SK-N-SH (cell line): ENCODE data around the gene LARP6. TPM values are rescaled to one million over a fixed set of nuclear protein-coding genes. Genes with fewer than 3 reads are reported as not detected.

Experiments used
- CTCF ChIA-PET: fragments of 300-600, 350-600 bp; formaldehyde crosslinking; extraction: SDS; loops from one replicate; lab custom pipeline; 2021; lab: Yijun Ruan, JAX
- POLR2A ChIA-PET: fragments of 350-600 bp; sonication (Branson Sonifier 250); formaldehyde crosslinking; extraction: SDS; loops from one replicate; lab custom pipeline; 2020; ENCODE audit warnings: antibody characterized with exemption, inconsistent platforms; lab: Yijun Ruan, JAX
- DNase-seq: peaks from one replicate; pipeline ENCODE4 v3.0.0; 2012
- H2AFZ ChIP-seq: fragments of 200-600 bp; sonication (generic); 2 replicates; pipeline ENCODE4 v1.8.1; 2016; ENCODE audit warnings: antibody characterized with exemption, mild to moderate bottlenecking, low read depth
- H3F3A ChIP-seq: fragments of 200-600 bp; sonication (generic); replicated peaks from 2 replicates; pipeline ENCODE3; 2016; ENCODE audit warnings: antibody characterized with exemption, mild to moderate bottlenecking; ENCODE audit not compliant: insufficient read depth
- H3K27ac ChIP-seq, 2 experiments: fragments of 200-500 bp in 1 of 2; fragments of 200-600 bp in 1 of 2; sonication (Bioruptor generic) in 1 of 2; sonication (generic), shearing (Covaris generic) in 1 of 2; 2 replicates each; pipeline versions ENCODE4 v1.5.1 to v1.6.1; 2014 to 2016; ENCODE audit warnings: low read depth in 2 of 2, inconsistent platforms in 1 of 2, low read length in 1 of 2, mild to moderate bottlenecking in 1 of 2, mixed read lengths in 1 of 2
- H3K27me3 ChIP-seq: fragments of 200-600 bp; sonication (generic), shearing (Covaris generic); 2 replicates; pipeline ENCODE4 v1.6.1; 2016; ENCODE audit warnings: mixed run types; ENCODE audit not compliant: insufficient read depth
- H3K36me3 ChIP-seq, 2 experiments: fragments of 200-500 bp in 1 of 2; fragments of 200-600 bp in 1 of 2; sonication (Bioruptor generic) in 1 of 2; sonication (generic) in 1 of 2; replicated peaks in 1 of 2; 2 replicates each; pipeline versions ENCODE3 to v1.5.1; 2014 to 2016; ENCODE audit warnings: low read length in 1 of 2, mild to moderate bottlenecking in 1 of 2; ENCODE audit not compliant: insufficient read depth in 2 of 2, control insufficient read depth in 1 of 2
- H3K4me1 ChIP-seq, 2 experiments: fragments of 200-500 bp in 1 of 2; fragments of 200-600 bp in 1 of 2; sonication (Bioruptor generic) in 1 of 2; sonication (generic), shearing (Covaris generic) in 1 of 2; 2 replicates each; pipeline versions ENCODE4 v1.5.1 to v1.6.1; 2014 to 2016; ENCODE audit warnings: low read depth in 1 of 2, low read length in 1 of 2, mixed run types in 1 of 2; ENCODE audit not compliant: insufficient read depth in 2 of 2, control insufficient read depth in 1 of 2
- H3K4me2 ChIP-seq: fragments of 200-600 bp; sonication (generic), shearing (Covaris generic); 2 replicates; pipeline ENCODE4 v1.6.1; 2017; ENCODE audit warnings: mixed run types
- H3K4me3 ChIP-seq, 2 experiments: fragments of 200-500 bp in 1 of 2; fragments of 200-600 bp in 1 of 2; sonication (Bioruptor generic) in 1 of 2; sonication (generic), shearing (Covaris generic) in 1 of 2; 2 replicates each; pipeline versions ENCODE4 v1.5.1 to v1.8.1; 2014 to 2016; ENCODE audit warnings: low read depth in 2 of 2, inconsistent platforms in 1 of 2, low read length in 1 of 2, mild to moderate bottlenecking in 1 of 2, mixed read lengths in 1 of 2, moderate library complexity in 1 of 2
- H3K79me2 ChIP-seq: fragments of 200-600 bp; sonication (generic); 2 replicates; pipeline ENCODE4 v1.8.1; 2017; ENCODE audit warnings: mild to moderate bottlenecking; ENCODE audit not compliant: insufficient read depth
- H3K9ac ChIP-seq: fragments of 200-600 bp; sonication (generic); 2 replicates; pipeline ENCODE4 v1.6.1; 2017; ENCODE audit warnings: mixed run types
- H3K9me2 ChIP-seq: fragments of 200-600 bp; sonication (generic); 2 replicates; pipeline ENCODE4 v1.6.1; 2017; ENCODE audit warnings: mixed run types
- H3K9me3 ChIP-seq: fragments of 200-600 bp; sonication (generic); 2 replicates; pipeline ENCODE4 v1.6.1; 2017; ENCODE audit warnings: mixed run types, mild to moderate bottlenecking, moderate library complexity
- H4K20me1 ChIP-seq: fragments of 200-600 bp; sonication (generic); 2 replicates; pipeline ENCODE4 v1.6.1; 2017; ENCODE audit warnings: mild to moderate bottlenecking, mixed run types; ENCODE audit not compliant: insufficient read depth
- CHD2 ChIP-seq: fragments of 150-350 bp; IDR thresholded peaks from 2 replicates; pipeline ENCODE4 v1.6.1; 2018; ENCODE audit warnings: low read length; ENCODE audit not compliant: partially characterized antibody
- EP300 ChIP-seq, 2 experiments: IDR thresholded peaks; 2 replicates each; pipeline versions ENCODE4 v1.4.0 to v1.6.1; 2012; ENCODE audit warnings: borderline replicate concordance in 1 of 2, low read depth in 1 of 2, low read length in 1 of 2
- FOSL2 ChIP-seq: IDR thresholded peaks from 2 replicates; pipeline ENCODE4 v1.4.0; 2012; ENCODE audit warnings: low read depth, mild to moderate bottlenecking, moderate library complexity, borderline replicate concordance
- FOXM1 ChIP-seq: IDR thresholded peaks from 2 replicates; pipeline ENCODE4 v1.4.0; 2012; ENCODE audit warnings: low read depth, mild to moderate bottlenecking
- GABPA ChIP-seq: IDR thresholded peaks from 2 replicates; pipeline ENCODE4 v1.4.0; 2012; ENCODE audit warnings: low read depth, mild to moderate bottlenecking
- GATA2 ChIP-seq: sonication (generic); formaldehyde crosslinking; IDR thresholded peaks from 2 replicates; pipeline ENCODE4 v1.5.0; 2020; ENCODE audit warnings: mild to moderate bottlenecking, missing genetic modification reagents
- JUND ChIP-seq: IDR thresholded peaks from 2 replicates; pipeline ENCODE4 v1.4.0; 2012
- MEF2A ChIP-seq: IDR thresholded peaks from 2 replicates; pipeline ENCODE4 v1.4.0; 2012; ENCODE audit warnings: low read depth, borderline replicate concordance
- NFIC ChIP-seq: IDR thresholded peaks from 2 replicates; pipeline ENCODE4 v1.4.0; 2012; ENCODE audit warnings: borderline replicate concordance
- POLR2AphosphoS5 ChIP-seq: IDR thresholded peaks from 2 replicates; pipeline ENCODE4 v1.6.1; 2012; ENCODE audit warnings: low read depth, low read length
- RAD21 ChIP-seq: IDR thresholded peaks from 2 replicates; pipeline ENCODE4 v1.6.1; 2012; ENCODE audit warnings: mild to moderate bottlenecking, low read length
- RXRA ChIP-seq: IDR thresholded peaks from 2 replicates; pipeline ENCODE4 v1.4.0; 2012; ENCODE audit warnings: low read depth, mild to moderate bottlenecking, borderline replicate concordance
- SIN3A ChIP-seq: IDR thresholded peaks from 2 replicates; pipeline ENCODE4 v1.6.1; 2012; ENCODE audit warnings: low read depth, mild to moderate bottlenecking, low read length, moderate library complexity, borderline replicate concordance
- TAF1 ChIP-seq: IDR thresholded peaks from 2 replicates; pipeline ENCODE4 v1.6.1; 2012; ENCODE audit warnings: low read depth, mild to moderate bottlenecking, low read length, moderate library complexity, borderline replicate concordance
- TCF12 ChIP-seq: IDR thresholded peaks from 2 replicates; pipeline ENCODE4 v1.4.0; 2012
- TEAD4 ChIP-seq: IDR thresholded peaks from 2 replicates; pipeline ENCODE4 v1.4.0; 2012; ENCODE audit warnings: mild to moderate bottlenecking, borderline replicate concordance; ENCODE audit not compliant: insufficient read depth
- YY1 ChIP-seq: IDR thresholded peaks from 2 replicates; pipeline ENCODE4 v1.4.0; 2012; ENCODE audit warnings: low read depth, mild to moderate bottlenecking
- WGBS: methylation state at CpG from one replicate; pipeline ENCODE4 v1.1.6; 2017; ENCODE audit warnings: low lambda C conversion rate; 5-methylcytosine and 5-hydroxymethylcytosine counted together
- polyA plus RNA-seq, 3 experiments: library from polyadenylated mRNA; depleted of rRNA; stranded (reverse); fragments of >200 nt; gene quantifications; 2 replicates each; pipeline ENCODE4 v1.2.3, GENCODE V29; 2012
- TF ChIP-seq, protein P1 (sequence below): fragments of 150-350 bp; IDR thresholded peaks from 2 replicates; pipeline ENCODE4 v1.6.1; 2016; ENCODE audit warnings: mild to moderate bottlenecking, low read depth, low read length
- TF ChIP-seq, protein P2 (sequence below): IDR thresholded peaks from 2 replicates; pipeline ENCODE4 v1.4.0; 2012; ENCODE audit warnings: low read depth, borderline replicate concordance
- TF ChIP-seq, protein P3 (sequence below): IDR thresholded peaks from 2 replicates; pipeline ENCODE4 v1.4.0; 2012; ENCODE audit warnings: low read depth
- TF ChIP-seq, protein P4 (sequence below): fragments of 150-350 bp; IDR thresholded peaks from 2 replicates; pipeline ENCODE4 v1.6.1; 2017; ENCODE audit warnings: antibody characterized with exemption, low read length, low read depth, borderline replicate concordance
- TF ChIP-seq, protein P5 (sequence below): IDR thresholded peaks from 2 replicates; pipeline ENCODE4; 2012

The LARP6 gene
- polyA plus RNA-seq, 1 of the 3 experiments (the other 2 are of a cell fraction): 236 TPM

DNA sequence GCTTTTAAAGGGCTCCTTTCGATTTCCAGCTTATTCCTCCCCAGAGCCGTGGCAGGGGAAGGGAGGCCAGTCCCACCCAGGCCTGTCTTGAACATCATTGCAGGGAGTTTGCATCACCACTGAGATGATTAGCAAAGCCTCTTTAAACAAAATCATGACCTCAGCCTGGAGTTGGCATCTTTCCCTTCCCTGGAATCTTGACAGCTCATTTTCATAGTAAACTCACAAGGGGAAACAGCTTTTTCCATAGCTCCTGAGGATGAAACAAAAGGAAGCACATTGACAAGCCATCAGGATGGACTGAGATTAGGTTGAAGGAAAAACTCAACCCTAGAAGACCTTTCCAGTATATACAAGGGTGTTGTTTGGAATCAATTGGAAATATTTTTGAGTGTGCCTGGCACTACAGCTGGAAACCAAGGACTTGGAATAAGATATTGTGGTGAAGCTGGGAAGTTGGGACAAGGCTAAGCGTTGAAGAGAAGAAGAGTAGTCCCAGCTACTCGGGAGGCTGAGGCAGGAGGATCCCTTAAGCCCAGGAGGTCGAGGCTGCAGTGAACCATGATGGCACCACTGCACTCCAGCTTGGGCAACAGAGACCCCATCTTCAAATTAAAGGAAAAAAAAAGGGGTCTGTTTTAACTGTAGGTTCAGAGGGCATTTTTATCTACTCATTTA, 3.1 kb upstream of the LARP6 start:
- TF ChIP-seq NFIC: peak; percentile 91
- no peak for TF ChIP-seq GATA2 (CRISPR knock-in tag)
- TF ChIP-seq SIN3A: peak; percentile 72; the same call in 1 of the 2 replicates
- TF ChIP-seq JUND: peak; percentile 69
- TF ChIP-seq TCF12: peak; percentile 73
- TF ChIP-seq TEAD4: 0 out of 2 replicates have a peak, but pooled peaks have one; percentile 56
- TF ChIP-seq GABPA: no peak
- TF ChIP-seq, protein P1, sequence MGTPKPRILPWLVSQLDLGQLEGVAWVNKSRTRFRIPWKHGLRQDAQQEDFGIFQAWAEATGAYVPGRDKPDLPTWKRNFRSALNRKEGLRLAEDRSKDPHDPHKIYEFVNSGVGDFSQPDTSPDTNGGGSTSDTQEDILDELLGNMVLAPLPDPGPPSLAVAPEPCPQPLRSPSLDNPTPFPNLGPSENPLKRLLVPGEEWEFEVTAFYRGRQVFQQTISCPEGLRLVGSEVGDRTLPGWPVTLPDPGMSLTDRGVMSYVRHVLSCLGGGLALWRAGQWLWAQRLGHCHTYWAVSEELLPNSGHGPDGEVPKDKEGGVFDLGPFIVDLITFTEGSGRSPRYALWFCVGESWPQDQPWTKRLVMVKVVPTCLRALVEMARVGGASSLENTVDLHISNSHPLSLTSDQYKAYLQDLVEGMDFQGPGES: no peak
- 0 out of 2 replicates have a peak, but pooled peaks have one; percentile 53 for TF ChIP-seq TAF1
- TF ChIP-seq FOSL2: peak; percentile 66; the same call in 1 of the 2 replicates
- no peak for TF ChIP-seq YY1
- peak in 1 of 2 experiments; percentile 71; a peak in 1 of 4 replicates for TF ChIP-seq EP300 (IDR thresholded peaks at IDR 0.05; ENCODE audit: borderline replicate concordance in 1 of 2, low read depth in 1 of 2, low read length in 1 of 2)
- no peak for TF ChIP-seq RAD21
- TF ChIP-seq, protein P2, sequence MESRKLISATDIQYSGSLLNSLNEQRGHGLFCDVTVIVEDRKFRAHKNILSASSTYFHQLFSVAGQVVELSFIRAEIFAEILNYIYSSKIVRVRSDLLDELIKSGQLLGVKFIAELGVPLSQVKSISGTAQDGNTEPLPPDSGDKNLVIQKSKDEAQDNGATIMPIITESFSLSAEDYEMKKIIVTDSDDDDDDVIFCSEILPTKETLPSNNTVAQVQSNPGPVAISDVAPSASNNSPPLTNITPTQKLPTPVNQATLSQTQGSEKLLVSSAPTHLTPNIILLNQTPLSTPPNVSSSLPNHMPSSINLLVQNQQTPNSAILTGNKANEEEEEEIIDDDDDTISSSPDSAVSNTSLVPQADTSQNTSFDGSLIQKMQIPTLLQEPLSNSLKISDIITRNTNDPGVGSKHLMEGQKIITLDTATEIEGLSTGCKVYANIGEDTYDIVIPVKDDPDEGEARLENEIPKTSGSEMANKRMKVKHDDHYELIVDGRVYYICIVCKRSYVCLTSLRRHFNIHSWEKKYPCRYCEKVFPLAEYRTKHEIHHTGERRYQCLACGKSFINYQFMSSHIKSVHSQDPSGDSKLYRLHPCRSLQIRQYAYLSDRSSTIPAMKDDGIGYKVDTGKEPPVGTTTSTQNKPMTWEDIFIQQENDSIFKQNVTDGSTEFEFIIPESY: 0 out of 2 replicates have a peak, but pooled peaks have one; percentile 34
- TF ChIP-seq POLR2AphosphoS5: peak; percentile 59; the same call in 1 of the 2 replicates
- TF ChIP-seq RXRA: peak; percentile 65; the same call in 1 of the 2 replicates
- TF ChIP-seq, protein P3, sequence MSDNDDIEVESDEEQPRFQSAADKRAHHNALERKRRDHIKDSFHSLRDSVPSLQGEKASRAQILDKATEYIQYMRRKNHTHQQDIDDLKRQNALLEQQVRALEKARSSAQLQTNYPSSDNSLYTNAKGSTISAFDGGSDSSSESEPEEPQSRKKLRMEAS: peak; percentile 62
- peak; percentile 77; the same call in 1 of the 2 replicates for TF ChIP-seq MEF2A
- no peak for TF ChIP-seq CHD2
- TF ChIP-seq, protein P4, sequence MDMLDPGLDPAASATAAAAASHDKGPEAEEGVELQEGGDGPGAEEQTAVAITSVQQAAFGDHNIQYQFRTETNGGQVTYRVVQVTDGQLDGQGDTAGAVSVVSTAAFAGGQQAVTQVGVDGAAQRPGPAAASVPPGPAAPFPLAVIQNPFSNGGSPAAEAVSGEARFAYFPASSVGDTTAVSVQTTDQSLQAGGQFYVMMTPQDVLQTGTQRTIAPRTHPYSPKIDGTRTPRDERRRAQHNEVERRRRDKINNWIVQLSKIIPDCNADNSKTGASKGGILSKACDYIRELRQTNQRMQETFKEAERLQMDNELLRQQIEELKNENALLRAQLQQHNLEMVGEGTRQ: no peak
- TF ChIP-seq FOXM1: 0 out of 2 replicates have a peak, but pooled peaks have one; percentile 18
- TF ChIP-seq, protein P5, sequence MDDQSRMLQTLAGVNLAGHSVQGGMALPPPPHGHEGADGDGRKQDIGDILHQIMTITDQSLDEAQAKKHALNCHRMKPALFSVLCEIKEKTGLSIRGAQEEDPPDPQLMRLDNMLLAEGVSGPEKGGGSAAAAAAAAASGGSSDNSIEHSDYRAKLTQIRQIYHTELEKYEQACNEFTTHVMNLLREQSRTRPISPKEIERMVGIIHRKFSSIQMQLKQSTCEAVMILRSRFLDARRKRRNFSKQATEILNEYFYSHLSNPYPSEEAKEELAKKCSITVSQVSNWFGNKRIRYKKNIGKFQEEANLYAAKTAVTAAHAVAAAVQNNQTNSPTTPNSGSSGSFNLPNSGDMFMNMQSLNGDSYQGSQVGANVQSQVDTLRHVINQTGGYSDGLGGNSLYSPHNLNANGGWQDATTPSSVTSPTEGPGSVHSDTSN: peak; percentile 76
- peak overlapping the region; percentile 94 for H3K9ac ChIP-seq

More for the DNA sequence above, 3.1 kb upstream of the LARP6 start:
- H3K27me3 ChIP-seq: no peaks in the 10 kb centered on the region
- H3K27ac ChIP-seq: peak overlapping the region; percentile 82 to 97; a peak in 3 of 4 replicates
- H2AFZ ChIP-seq: no peak overlapping the region
- 57% methylated on average over 5 of the region's 5 CpGs for WGBS
- H3K4me3 ChIP-seq: peak overlapping the region in 1 of 2 experiments; percentile 50; a peak in 3 of 4 replicates
- H3K9me2 ChIP-seq: no peaks in the 10 kb centered on the region
- peaks cover 7% of the 10 kb centered on the region; the same call in 1 of the 2 replicates for H4K20me1 ChIP-seq
- H3K79me2 ChIP-seq: peaks cover 23% of the 10 kb centered on the region
- ChIA-PET POLR2A (no interaction called here), CTCF (interaction anchor here (0.6 to 4.5 kb wide), 3 partner anchors 12 to 120 kb away, joined by 3 to 25 read pairs (median 6); no protein-coding TSS in a partner anchor)
- DNase-seq: no peak
- H3K4me2 ChIP-seq: peak overlapping the region; percentile 66
- H3K9me3 ChIP-seq: no peaks in the 10 kb centered on the region
- H3K36me3 ChIP-seq: peaks cover 0 to under 1% of the 10 kb centered on the region in 2 experiments
- H3F3A ChIP-seq: peaks cover 48% of the 10 kb centered on the region
- peaks cover 15 to 24% of the 10 kb centered on the region in 2 experiments for H3K4me1 ChIP-seq
